ENCODE measurements around the gene SORCS1.

Gene SORCS1

DNA sequence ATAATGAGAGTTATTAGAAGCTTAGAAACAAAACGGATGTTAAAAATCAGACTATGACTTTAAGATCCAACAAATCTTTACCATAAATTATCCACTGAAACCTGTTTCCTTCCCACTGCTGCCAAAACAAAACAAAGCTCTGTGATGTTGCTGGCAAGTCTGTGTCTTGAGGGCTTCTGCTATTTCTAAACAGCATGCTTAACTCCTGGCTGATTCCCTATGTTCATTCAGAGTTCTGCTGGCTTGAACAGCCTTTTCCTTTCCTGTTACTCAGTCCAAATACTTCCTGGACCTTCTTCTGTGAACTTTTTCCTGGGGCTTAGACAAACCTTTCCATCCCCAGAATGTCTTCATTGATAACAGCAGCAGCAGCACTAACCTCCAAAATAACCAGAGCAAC is 448.1 kb downstream of the SORCS1 start:
- ATAC-seq = no peak

DNA sequence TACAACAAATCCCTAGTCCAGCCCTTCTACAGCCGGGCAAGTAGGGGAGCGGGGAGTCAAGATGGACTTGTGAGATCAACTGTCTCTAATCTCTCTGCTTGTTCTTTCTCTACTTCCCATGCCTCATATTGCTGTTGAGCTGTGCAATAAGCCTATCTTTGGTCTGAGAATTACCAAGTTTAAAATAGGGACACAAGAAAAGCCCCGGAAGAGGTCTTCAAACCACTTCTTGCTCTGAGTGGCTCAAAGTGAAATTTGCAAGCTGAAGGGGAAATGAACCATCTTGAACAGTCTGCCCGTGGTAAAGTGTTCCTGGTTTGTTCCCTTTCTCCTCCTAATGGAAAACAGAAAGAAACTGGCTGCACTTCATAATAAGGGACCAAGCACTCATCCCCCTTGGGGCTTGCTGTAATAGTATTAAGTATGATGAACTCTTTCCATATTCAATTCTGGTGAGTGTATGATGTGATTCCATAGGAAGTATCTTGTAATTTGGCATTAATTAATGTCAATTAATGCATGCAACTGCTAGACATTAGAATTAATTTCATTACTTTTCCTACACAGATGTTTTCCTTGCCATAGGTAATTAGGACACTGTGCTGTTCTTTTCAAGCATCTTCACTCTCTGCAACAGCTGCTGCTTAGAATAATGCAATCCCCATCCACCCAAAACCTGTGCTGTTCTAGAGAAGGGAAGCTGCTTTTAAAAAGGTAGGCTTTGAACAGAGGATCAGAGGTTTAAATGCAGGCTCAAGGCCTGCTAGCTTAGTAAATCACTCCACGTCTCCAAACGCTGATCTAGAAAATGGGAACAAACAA is 449.6 kb downstream of the SORCS1 start:
- no peak for ATAC-seq

DNA sequence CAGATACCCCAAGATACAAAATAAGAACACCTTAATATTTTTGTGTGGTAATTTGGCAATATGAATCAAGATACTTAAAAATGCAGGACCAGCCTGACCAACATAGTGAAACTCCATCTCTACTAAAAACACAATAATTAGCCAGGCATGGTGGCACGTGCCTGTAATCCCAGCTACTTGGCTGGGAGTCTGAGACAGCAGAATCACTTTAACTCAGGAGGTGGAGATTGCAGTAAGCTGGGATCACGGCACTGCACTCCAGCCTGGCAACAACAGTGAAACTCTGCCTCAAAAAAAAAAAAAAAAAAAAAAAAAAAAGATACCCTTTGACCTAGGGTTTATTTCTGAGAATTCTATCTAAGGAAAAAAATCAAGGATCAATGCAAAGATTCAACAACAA is 450.7 kb downstream of the SORCS1 start:
- no peak for ATAC-seq

DNA sequence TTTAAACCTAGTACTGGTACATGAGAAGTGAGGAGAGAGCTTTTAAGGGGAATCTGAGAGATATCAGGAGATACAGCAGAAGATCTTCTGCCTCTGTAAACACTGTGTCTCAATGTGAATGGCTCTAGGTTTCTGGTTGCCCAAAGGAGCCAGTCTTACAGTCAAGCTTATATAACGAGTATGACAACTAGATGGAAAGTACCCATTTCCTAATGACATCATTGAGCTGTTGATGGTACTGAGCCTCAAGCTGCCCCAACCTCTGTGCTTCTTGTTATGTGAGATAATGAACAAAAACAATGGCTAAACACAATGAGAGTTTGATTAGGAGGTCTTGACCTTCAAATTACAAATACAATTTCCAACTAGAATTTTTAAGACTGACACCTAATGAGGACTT is 451.5 kb downstream of the SORCS1 start:
- no peak for ATAC-seq

DNA sequence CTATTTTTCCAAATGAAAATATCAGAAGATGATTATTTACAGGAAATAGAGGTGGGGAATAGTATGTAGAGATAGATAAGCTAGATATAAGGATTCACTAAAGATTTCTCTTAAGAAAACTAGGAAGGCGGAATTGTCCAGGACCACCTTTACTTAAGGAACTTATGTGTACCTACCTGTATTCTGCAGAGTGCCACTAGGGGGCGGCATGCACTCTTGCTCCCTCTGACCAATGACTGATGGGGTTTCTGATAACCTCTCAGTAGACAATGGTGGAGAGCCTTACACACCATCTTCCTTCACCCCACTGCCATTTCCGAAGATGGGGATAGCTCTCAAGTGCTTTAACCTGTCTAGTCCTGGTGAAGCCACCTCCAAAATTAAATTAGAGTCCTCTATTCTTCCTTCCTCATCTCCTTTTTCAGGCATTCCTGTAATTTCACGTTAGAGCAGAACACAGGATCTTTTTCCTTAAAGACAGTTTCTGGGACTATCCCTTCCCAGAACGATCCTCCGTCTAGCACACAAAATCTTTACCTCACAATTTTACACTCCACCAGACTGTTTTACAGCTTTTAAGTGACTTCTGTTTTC is 453.1 kb downstream of the SORCS1 start:
- no peak for ATAC-seq

DNA sequence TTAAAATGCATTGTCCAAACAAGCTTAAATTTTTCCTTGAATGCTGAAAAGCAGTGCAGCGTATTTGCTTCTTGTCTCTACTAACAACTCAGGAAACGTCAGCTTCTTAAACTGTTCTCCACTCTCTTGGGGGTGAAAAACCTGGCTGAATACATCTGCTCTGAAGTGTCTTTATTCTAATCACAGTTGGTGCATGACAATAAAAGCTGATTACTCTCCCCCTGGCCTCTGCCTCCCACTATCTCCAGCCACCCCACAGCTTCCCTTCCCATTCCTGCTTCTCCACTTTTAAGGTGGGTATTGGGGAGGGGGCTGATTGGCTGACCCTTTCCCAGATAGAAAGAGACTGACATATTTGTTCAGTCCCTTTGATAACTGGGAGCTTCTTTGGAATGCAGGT is 456.0 kb downstream of the SORCS1 start:
- ATAC-seq = no peak

DNA sequence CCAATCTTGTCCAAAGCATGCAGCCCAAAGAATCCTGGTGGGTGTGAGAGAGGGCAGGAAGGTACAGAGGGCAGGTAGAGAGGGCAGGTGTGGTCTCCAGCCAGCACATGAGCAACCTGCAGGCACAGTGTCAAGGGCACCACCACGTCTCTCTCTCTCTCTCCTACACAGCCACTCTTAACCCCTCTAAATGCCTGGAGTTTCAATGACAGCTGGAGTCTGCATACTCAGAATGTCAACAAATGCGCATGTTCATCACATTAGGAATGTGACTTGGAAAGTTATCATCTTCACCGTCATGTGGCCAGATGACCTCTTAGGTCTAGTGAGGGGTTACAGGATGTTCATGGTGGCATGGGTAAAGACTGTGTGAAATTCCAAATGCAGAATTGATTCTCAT is 456.8 kb downstream of the SORCS1 start:
- no peak for ATAC-seq

DNA sequence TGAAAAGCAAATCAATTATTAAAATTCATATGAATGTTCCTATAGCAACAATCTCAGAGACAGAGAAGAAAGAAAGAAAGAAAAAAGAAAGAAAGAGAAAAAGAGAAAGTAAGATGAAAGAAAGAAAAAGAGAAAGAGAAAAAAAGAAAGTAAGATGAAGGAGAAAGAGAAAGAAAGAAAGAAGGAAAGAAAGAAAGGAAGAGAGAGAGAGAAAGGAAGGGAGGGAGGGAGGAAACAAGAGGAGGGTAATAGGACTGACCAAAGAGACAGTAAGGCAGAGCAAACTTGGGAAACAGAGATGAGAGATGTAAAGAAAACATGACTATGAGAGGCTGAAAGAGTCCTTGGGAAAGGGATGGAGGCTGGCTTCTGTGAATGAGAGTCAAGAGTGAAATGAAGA is 458.4 kb downstream of the SORCS1 start:
- no peak for ATAC-seq

DNA sequence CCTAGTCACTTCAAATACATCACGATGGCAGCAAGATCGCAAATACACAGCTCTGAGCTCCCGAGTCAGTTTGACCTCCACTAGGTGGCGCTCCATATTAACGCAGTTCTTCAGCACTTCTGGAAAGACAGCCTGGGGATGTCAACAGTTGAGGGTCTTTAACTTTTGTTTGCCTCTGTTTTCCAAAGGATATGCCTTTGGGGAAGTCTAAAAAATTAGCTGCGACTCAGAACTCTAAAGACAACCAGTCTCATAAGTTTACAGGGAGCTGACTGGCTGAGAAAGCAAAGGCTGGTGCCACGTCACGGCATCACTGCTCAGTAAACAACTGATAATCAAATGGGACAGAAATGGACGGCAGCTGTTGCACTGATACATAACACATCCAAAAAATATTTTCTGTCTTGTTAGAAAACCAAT is 458.8 kb downstream of the SORCS1 start:
- no peak for ATAC-seq

DNA sequence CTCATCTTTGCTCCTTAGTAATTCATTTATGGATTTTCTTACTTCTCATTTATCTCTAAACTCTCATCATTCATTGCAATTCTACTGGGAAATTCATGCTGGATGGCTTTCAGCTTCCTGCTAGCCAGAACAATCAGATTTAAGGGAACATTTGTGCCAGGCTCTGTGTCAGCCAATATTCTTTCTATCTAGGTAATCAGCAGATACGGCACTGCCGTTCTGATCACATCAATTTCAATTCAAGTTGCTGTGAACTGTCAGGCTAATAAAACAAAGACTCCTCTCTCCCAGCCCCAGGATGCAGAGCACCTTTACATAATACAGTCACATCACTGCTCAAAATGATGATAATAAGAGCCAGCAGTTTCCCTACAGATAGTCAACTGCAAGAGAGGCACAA is 468.3 kb downstream of the SORCS1 start:
- no peak for ATAC-seq

DNA sequence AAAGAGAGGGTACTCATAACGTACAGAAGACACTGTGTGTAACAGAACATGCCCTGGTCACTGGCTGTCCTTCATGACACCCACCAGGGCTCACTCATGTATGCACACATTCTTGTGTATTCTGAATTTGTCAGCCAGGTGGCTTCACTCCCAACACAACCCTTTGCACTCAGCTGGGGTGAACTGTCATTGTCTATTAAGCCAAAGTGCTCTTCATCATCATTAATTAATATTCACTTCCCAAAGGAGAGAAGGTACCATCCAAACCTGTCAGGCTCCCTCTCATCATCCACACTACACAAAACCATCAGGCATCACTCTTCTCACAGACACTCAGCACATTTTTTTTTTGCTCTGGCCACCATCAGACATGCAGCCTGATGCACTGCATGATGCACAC is 469.8 kb downstream of the SORCS1 start:
- no peak for ATAC-seq

DNA sequence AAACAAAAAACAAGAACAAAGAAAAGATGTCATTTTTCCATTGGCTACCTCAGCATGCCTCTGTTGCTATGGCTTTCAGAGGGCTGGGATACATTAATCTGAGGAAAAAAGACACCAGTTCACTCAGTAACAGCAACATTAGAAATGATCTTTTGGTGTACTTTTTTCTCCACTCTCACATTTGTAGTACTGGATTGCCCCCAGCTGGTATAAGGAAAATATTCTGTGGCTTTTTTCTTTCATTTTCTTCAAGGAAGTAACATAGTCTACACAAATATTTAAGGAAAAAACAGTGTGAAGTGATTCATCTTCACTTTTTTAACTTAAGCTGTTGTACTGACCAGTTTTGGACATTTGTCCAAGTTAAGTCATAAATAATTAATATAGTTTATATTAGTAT is 482.3 kb downstream of the SORCS1 start:
- ATAC-seq = no peak

DNA sequence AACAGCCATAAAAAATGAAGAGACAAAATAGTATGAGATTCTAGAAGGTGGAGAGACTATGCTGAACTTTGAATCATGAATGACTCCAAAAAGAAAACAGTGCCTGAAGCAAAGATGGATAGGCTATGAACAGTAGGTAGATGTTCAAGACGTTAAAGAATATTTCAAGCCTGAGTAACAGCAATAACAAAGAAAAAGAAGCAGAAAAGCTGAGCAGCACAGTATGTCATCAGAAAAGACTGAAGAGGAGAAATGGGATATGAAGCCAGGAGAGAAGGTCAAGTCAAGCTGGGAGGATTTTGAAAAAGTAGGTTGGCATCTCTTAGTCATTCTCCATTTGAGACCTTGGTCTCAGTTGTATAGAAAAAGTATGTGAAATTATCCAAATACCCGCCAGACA is 484.4 kb downstream of the SORCS1 start:
- no peak for ATAC-seq

DNA sequence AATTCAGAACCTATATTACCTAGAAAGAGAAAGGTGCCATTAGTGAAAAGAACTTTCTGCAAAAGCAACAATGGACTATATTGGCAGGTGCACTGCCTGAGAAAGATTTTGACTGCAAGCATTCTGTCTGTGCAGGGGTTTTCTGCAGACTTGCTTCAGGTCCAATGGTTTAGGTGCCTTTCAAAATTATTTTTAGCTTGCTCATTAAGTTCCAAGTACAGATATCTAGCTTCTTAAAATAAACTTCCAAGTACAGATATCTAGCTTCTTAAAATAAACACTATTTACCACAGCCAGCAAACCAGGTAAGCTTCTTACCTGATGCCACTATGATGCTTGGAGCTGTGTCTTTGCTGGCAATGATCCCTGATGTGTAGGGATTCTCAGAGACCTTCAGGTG is 485.2 kb downstream of the SORCS1 start:
- no peak for ATAC-seq

DNA sequence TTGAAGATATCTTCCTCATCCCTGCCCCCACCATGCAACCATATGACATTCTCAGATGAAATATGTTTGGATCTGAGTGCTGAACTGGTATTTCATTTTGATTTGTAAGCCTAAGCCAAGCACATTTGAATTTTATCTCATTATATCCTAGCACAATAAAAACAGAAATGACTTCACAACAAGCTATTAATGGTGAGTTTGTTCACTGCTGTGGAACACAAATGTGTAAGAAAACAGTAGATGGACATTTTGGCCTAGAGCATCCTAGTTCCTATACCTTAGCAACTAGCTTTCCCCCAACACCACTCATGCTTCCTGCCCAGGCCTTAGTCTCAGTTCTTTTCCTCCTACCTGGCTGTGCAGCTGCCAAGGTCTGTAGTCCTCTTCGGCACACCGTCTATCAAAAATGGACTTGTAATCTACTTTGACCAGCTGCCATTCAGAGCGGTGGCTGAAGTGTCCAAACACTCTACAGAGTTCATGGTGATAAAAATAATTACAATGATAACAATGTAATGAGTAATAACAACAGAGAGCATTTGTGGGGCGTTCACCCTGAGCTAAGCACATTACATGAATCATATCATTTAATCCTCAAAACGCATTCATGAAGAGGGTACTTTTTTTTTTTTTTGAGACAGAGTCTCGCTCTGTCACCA is 491.9 kb downstream of the SORCS1 start:
- ATAC-seq = no peak

DNA sequence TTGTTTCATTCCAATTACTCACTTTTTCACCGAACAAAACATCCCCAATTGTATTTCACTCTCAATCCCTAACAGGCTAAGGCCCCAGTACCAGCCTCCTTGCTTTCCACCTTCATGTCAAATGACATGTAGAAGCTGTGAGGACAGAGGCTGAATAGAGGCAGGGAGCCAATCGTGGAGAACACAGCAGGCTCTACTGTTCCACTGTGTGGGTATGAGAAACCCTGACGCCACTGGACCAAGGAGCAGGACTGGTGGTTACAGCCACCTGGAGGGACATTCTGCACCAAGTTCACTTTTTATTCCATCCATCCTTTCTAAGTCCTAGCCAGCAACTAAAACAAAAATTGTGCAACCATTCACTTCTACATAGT is 502.8 kb downstream of the SORCS1 start:
- ATAC-seq = no peak

DNA sequence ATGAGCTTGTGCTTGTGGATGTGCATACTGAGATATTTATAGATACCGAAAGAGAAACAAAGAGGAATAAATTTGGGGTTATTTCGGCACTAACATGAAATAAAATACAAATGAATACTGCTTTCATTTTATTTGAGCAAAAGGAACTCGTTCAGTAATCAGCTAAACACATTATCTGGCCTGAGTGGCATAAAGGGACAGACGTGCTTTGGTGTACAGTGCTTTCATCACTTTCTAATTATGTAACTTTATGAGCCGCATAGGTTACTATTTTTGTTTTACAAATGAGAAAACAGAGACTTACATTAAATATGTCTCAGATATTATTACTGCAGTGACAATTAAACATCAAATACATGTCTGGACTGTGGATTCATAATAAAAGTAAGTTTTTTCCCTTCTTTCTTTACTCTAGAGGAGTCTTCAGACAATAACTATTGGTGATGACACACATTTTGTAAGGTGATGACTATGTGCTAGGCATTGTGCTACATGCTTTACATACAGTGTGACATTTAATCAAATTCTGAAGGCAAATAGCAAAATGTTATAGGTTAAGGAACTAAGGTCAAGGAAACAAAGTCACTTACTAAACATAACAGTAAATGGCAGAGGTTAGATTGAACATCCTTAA is 503.3 kb downstream of the SORCS1 start:
- ATAC-seq = no peak

DNA sequence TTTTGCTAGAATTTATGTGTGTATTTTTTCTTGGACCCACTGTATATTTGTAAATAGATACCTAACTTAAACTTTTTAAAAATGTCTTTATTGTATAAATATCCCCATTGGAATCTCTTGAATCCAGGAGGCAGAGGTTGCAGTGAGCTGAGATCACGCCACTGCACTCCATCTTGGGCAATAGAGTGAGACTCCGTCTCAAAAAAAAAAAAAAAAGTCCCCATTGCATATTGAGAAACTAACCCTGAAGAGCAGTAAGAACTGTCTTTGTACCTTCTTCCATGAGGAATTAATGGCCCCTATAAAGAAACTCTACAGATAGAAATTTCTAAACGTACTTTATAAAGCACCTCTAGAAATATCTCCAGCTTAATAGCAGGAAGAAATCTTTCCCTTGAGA is 504.0 kb downstream of the SORCS1 start:
- no peak for ATAC-seq

DNA sequence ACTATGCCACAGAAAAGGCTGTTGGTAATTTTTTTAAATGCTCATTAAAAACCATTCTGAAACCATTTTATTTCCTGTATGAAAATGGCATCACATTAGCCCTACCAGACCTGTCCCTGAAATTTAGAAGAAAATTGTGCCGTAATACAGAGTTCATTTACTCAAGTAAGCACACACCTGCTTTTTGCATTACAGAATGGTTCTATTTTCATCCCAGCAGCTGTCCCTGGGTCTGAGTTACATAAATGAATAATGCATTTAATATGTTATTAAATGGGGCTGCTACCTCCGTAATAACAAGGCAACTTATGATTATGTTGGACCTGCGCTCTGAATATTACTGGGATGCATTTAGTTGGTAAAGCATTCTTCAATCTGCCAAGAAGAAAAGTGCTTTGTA is 508.9 kb downstream of the SORCS1 start:
- no peak for ATAC-seq

DNA sequence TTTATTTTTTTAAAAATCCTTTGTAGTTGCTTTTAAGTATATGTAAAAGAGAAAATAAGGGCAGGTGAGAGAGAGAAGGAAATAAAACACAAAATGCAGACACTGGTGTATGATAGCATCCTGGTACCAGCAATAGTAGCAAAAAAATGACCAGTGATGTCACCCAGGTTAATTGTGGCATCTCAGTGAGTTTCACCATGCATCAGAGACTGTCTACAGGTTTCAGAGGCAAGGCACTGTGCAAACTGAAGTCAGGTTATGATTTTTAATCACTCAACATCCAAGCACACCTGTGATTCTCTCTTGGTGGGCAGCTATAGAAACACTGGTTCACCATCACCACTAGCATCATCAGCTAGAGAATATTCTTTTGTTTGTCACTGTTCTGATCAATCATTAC is 509.3 kb downstream of the SORCS1 start:
- no peak for ATAC-seq

DNA sequence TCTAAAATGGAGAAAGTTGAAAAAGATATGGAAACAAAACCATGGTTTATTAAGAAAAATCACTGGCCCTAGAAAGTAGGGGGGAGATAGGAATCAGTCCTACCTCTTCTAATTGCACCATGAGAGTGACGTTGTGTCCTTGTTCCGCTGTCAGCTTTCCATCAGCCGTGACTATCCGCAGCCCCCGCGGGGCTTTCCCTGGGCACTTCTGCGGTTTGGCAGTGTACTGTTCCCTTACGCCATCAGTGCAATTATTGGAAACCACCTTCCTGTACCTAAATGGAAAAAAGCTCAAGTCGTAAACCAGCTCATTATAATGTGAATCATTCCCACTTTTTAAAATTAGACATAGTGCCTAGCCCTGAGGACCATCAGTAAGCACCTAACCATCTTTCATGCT is 512.2 kb downstream of the SORCS1 start:
- no peak for ATAC-seq

DNA sequence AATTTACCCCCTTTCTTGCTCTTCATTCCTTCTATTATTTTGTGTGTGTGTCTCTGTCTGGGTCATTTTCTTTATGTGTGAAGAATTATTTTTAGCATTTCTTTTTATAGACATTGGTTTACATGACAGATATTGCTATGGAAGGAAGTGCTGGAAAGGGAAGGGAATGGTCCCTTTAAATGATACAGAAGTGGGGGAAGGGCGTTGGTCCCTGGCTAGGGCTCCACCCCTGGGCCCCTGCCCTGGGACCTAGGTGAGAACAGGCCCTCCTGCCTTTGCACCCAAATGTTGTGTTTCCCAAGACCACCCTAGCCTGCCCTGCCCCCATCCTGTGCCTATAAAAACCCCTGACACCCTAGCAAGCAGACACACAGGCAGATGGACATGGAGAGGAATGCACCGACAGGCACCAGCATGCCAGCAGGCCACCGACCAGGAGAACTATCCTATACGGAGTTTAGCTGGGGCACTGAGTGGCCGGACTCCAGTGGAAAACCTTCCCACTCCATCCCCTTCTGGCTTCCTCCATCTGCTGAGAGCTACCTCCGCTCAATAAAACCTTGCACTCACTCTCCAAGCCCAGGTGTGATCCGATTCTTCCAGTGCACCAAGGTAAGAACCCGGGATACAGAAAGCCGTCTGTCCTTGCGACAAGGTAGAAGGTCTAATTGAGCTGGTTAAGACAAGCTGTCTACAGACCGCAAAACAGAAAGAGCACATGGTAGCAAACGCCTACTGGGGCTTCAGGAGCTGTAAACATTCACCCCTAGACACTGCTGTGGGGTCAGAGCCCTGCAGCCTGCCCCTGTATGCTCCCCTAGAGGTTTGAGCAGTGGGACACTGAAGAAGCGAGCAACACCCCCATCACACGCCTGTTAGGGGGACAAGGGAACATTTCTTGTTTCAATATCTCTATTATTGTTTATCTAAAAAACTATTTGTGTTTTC is 515.7 kb downstream of the SORCS1 start:
- no peak for ATAC-seq

DNA sequence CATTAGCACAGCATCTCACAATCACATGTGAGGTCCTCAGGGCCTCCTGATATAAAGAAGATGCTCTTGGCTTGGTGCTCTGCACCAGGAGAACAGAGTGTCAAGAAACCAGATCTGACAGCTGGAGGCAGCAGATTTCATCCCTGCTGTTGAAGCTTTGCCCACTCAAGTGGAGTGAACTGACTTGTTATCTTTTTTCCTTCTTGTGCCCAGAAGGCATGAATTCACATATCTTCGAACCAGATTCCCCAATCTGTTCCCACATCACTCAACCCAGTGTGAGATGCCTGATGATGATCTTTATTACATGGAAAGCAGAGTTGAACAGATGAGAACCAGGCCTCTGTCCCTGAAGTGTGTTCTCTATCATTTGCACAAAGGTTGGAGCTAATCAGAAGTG is 521.0 kb downstream of the SORCS1 start:
- no peak for ATAC-seq
